ENCODE measurements around the gene VPS13D.
"Not testable (repeated sequence)": the region's sequence is repeated elsewhere in the genome, so short reads cannot be mapped to it uniquely, and the experiment has no call there.

Gene VPS13D

GRCh38 chr1:12462586-12462985, 232.8 kb downstream of the VPS13D start:
- in situ Hi-C loops (cut with MboI; ENCODE audit: low sequenced_read_pairs), result no loop called here

GRCh38 chr1:12464045-12464461, 234.2 kb downstream of the VPS13D start:
- in situ Hi-C loops (cut with MboI; ENCODE audit: low sequenced_read_pairs), result no loop called here

- in situ Hi-C loops (cut with MboI; ENCODE audit: low sequenced_read_pairs), result no loop called here
Measured at GRCh38 chr1:12464598-12465056, 234.8 kb downstream of the VPS13D start.

GRCh38 chr1:12465126-12465525, 235.3 kb downstream of the VPS13D start:
- in situ Hi-C loops (cut with MboI; ENCODE audit: low sequenced_read_pairs), result no loop called here

- in situ Hi-C loops (cut with MboI; ENCODE audit: low sequenced_read_pairs), result no loop called here
Measured at GRCh38 chr1:12466816-12467215, 237.0 kb downstream of the VPS13D start.

- in situ Hi-C loops (cut with MboI; ENCODE audit: low sequenced_read_pairs), result no loop called here
Measured at GRCh38 chr1:12467570-12468286, 237.9 kb downstream of the VPS13D start.

- in situ Hi-C loops (cut with MboI; ENCODE audit: low sequenced_read_pairs), result no loop called here
Measured at GRCh38 chr1:12468323-12468722, 238.5 kb downstream of the VPS13D start.

GRCh38 chr1:12469493-12469892, 239.7 kb downstream of the VPS13D start:
- in situ Hi-C loops (cut with MboI; ENCODE audit: low sequenced_read_pairs), result no loop called here

GRCh38 chr1:12469990-12470389, 240.2 kb downstream of the VPS13D start:
- in situ Hi-C loops (cut with MboI; ENCODE audit: low sequenced_read_pairs), result no loop called here

- in situ Hi-C loops (cut with MboI; ENCODE audit: low sequenced_read_pairs), result not testable (repeated sequence)
Measured at GRCh38 chr1:12470916-12471315, 241.1 kb downstream of the VPS13D start.

GRCh38 chr1:12472156-12472797, 242.4 kb downstream of the VPS13D start:
- in situ Hi-C loops (cut with MboI; ENCODE audit: low sequenced_read_pairs), result no loop called here

- in situ Hi-C loops (cut with MboI; ENCODE audit: low sequenced_read_pairs), result no loop called here
Measured at GRCh38 chr1:12472798-12473551, 243.1 kb downstream of the VPS13D start.

- in situ Hi-C loops (cut with MboI; ENCODE audit: low sequenced_read_pairs), result no loop called here
Measured at GRCh38 chr1:12473596-12474362, 243.9 kb downstream of the VPS13D start.

GRCh38 chr1:12475101-12475500, 245.3 kb downstream of the VPS13D start:
- in situ Hi-C loops (cut with MboI; ENCODE audit: low sequenced_read_pairs), result no loop called here

- in situ Hi-C loops (cut with MboI; ENCODE audit: low sequenced_read_pairs), result no loop called here
Measured at GRCh38 chr1:12475530-12475934, 245.7 kb downstream of the VPS13D start.

GRCh38 chr1:12475947-12476346, 246.1 kb downstream of the VPS13D start:
- in situ Hi-C loops (cut with MboI; ENCODE audit: low sequenced_read_pairs), result no loop called here

- in situ Hi-C loops (cut with MboI; ENCODE audit: low sequenced_read_pairs), result no loop called here
Measured at GRCh38 chr1:12477314-12477713, 247.5 kb downstream of the VPS13D start.

GRCh38 chr1:12477936-12478611, 248.2 kb downstream of the VPS13D start:
- in situ Hi-C loops (cut with MboI; ENCODE audit: low sequenced_read_pairs), result no loop called here

- in situ Hi-C loops (cut with MboI; ENCODE audit: low sequenced_read_pairs), result no loop called here
Measured at GRCh38 chr1:12478612-12478985, 248.8 kb downstream of the VPS13D start.

GRCh38 chr1:12479311-12479710, 249.5 kb downstream of the VPS13D start:
- in situ Hi-C loops (cut with MboI; ENCODE audit: low sequenced_read_pairs), result no loop called here
